GM21786 (cell line): ENCODE measurements around the gene TAGAP.
A peak's percentile ranks its signal among the peaks of the same experiment; 100 is the strongest.
"Not testable (repeated sequence)": the region's sequence is repeated elsewhere in the genome, so short reads cannot be mapped to it uniquely, and the experiment has no call there.

Experiments
- ATAC-seq: cut with Tn5 transposase; IDR thresholded peaks from one replicate; pipeline ENCODE4 v1.9.1; 2021; ENCODE audit not compliant: unreplicated experiment

Gene TAGAP

DNA sequence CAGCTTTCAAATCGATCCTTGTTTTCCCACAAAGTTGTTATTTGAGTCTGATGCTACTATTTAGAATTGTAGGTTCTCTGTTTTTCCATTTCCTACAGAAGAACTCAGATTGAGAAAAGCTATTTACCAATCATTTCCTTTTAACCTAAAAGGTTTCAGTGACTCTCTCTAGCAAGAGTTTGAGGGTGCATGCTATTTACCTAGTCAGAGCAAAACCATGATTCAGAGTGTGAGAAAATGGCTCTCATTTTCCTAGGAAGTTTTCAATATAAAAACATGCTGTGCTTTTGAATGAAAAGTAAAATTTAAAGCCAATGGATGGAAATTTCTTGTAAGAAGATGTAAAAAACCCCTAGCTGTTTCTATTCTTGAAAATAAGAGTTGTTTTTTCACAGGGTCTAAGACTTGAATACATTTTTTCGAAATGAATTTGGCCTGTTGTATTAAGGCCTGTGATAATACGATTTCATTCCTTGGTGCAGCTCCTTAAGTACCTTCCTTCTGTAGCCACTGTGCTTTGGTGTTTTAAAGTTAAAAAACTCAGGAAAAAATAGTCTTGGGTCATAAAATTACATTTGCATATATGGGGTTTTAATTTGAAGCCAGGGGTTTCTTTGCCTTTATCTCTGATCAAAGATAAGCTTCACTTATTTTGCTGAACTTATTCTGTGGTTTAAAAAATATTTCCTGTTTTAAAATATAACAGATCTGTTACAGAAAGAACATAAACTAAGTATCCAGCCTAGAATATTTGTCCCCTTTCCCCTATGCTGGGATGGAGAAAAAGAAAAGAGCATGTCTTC lies 26.8 kb downstream of the TAGAP start:
- ATAC-seq, result no peak

DNA sequence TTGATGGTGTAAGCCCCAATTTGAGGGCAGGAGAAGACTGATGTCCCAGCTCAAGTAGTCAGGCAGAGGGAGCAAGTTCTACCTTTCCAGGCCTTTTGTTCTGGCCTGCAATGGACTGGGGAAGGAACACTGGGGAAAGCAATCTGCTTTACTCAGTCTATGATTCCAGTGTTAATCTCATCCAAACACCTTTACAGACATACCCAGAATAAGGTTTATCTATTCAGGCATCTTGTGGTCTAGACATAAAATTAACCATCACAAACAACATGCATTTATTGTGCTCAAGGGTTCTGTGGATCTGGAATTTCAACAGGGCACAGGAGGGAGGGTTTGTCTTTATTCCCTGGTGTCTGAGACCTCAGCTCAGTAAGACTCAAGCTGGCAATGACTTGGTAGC lies 30.4 kb downstream of the TAGAP start:
- no peak for ATAC-seq

DNA sequence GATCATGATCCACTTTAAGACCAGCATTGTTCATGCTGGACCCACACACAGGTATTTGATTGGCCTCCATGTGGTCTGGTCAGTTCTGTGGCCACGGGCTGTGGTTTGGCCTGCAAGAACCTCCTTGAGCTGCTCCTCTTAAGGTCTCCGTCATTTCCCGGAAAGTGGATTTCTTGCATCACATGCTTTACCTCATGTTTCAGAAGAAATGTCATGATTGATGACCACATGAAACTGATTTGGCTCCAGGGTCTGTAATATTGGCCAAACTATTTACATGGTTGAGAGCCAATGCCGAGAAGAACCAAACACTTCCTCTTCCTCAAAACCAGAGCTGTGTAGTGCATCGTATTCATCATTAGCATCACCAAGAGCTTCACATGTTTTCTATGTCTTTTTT lies 31.6 kb downstream of the TAGAP start:
- ATAC-seq, result no peak

DNA sequence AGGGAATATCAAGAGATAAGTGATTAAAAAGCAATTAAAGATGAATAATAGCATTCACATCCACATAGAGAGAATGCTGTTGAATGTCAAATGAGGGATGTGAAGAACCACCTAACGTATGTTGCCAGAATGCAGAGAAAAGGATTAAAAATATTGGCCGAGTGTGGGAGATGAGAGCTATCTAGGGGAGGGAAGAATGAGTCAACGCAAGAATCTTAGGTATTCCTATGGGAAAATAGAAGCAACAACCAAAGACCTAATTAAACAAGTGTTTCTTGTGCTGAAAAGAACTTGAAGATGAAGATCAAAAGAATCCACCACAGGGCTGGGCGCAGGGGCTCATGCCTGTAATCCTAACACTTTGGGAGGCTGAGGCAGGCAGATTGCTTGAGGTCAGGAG lies 32.6 kb downstream of the TAGAP start:
- ATAC-seq, result no peak

DNA sequence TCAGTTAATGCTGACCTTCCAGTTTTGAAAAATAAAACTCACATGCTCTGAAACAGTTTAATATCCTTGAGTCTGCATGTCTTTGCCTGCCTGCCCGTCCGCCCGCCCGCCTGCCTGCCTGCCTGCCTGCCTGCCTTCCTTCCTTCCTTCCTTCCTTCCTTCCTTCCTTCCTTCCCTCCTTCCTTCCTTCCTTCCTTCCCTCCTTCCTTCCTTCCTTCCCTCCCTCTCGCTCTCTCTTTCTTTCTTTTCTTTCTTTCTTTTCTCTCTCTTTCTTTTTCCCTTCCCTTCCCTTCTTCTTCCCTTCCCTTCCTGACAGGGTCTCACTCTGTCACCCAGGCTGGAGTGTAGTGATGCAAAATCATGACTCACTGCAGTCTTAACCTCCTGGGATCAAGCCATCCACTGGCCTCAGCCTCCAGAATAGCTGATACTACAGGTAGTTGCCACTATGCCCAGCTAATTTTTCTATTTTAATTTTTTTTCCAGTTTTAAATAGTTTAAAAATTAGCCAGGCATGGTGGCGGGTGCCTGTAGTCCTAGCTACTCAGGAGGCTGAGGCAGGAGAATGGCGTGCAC lies 34.7 kb downstream of the TAGAP start:
- not testable (repeated sequence) for ATAC-seq

DNA sequence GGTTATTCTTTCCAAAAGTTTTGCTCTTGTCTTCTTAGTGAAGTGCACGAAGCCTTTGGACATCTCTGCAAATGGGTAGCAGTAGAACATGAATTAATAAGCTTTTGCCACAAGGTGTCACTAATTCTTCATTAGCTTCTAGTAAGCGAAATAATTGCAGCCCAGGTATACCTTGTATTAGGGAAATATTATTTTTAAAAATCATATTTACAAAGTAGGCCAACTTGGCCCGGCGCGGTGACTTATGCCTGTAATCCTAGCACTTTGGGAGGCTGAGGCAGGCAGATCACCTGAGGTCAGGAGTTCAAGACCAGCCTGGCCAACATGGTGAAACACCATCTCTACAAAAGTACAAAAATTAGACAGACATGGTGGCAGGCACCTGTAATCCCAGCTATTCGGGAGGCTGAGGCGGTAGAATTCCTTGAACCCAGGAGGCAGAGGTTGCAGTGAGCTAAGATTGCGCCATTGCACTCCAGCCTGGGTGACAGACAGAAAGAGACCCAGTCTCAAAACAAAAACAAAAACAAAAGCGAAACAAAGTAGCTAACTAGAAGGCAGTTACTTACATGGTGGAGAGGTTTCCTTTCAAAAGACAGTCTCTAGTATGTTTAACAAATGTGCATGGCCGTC lies 36.0 kb downstream of the TAGAP start:
- ATAC-seq, result peak; percentile 71

DNA sequence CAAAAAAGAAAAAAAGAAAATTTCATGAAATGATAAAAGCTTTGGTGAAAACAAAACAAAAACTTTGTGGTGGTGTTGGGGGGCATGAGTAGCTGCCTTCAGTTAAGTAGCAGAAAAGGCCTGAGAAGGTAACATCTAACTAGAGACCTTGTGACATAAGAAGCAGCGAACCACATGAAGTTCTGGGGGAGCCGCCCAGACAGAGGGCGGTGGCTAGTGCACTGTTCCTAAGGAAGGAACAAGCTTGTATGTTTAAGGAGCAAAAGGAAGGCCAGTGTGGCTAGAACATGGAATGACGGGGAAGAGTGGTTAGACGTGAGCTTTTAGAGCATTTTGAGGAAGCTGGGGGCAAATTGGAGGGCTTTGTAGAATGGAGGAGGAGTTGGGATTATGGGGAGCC lies 37.3 kb downstream of the TAGAP start:
- ATAC-seq, result no peak

DNA sequence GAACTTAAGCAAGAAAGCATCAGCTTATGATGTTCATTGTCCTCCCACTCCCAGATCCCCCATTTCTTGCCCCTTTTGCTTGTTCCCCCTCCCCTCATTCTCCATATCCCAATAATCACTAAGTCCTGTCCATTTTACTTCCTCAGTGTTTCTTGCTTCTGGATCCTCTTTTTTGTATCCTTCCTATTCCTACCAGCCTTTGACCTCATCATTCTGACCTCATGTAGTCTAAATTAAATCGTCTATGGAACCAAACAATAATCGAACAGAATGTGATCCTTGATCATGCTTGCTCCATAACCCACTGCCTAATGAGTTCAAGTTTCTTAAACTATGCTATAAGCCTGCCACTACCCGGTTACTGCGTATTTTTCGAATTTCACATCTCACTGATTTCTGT lies 39.4 kb downstream of the TAGAP start:
- ATAC-seq, result no peak

DNA sequence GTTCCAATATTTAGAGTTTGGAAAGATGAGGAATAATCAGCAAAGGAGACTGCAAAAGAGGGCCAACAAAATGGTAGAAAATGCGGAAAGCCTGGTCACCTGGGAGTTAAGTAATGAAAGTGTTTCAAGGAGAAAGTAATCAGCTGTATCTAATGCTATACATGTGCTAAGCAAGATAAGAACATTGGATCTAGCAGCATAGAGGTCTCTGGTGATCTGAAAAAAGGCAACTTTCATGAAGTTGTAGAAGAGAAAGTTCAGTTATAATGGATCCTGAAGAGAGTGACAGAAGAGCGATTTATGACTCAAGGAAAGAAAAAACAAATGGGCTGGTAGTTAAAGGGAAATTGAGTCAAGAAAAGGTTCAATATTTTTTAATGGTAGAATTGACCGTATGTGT lies 40.2 kb downstream of the TAGAP start:
- ATAC-seq, result no peak

DNA sequence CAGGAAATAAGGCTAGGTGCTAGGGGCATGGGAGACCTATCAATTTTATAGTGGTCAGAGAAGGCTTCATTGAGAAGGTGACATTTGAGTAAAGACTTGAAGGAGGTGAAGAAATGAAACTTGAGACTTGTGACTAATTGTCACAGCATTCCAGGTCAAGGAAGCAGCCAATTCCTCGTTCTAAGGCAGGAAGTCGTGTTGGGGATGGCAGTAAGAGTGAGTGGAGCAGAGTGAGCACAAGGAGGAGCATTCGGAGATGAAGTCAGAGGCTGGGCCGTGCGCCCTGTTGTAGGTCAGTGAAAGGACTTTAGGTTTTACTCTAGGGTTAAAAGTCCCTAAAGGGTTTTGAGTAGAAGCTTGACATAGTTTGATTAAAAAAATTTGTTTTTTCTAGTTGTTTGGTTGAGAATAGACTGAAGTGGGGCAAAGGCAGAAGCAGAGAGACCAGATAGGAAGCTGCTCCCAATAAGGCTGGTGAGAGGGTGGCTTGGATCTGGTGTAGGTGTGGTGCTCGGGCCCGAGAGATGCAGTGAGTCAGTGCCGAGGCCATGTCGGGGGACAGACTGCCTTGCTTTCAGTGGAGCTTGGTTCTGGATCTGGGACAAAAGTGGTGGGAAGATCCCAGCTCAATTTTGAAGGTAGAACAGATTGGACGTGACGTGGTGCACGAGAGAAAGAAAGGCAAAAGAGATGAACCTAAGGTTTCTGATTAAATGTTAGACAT lies 42.2 kb downstream of the TAGAP start:
- no peak for ATAC-seq

DNA sequence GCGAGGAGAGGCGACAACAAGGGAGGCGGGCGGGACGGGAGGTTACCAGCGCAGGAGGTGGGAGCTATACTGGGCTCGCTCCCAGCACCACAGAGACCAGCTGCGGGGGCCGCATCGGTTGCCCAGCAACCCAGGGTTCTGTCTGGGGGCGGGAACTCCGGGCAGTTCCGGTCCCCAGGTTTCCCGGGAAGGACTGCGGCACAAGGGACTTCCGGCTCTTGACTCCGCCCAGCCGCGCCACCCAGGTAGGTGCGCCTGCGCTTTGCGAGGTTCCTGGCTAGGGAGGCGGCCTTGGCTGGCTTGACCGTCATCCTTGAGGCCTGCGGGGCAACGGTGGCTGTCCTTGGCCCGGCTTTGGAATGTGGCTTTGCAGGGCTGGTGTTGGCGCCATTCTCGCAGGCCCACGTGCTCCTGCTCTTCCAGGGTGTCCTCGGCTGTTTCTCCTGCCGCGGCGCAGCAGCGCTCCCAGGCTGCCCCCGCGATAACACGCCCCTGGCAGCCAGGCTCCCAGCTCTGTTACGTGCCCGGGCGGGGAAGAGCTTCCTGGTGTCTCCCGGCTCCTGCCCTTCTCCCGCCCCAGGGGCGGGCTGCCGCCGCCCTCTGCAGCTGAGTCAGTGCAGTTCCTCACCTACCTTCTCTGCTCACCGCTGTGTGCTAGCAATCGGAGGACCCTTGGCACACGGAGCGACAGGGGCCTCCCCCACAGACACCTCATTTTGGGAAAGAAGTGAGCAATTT lies 45.0 kb downstream of the TAGAP start, which contains the start of gene RSPH3:
Gene RSPH3 (minus strand): TSS at position 537 of the 738 bp plus-strand sequence. CDS start 652 bp downstream, outside the sequence.
- peak; percentile 90 for ATAC-seq

DNA sequence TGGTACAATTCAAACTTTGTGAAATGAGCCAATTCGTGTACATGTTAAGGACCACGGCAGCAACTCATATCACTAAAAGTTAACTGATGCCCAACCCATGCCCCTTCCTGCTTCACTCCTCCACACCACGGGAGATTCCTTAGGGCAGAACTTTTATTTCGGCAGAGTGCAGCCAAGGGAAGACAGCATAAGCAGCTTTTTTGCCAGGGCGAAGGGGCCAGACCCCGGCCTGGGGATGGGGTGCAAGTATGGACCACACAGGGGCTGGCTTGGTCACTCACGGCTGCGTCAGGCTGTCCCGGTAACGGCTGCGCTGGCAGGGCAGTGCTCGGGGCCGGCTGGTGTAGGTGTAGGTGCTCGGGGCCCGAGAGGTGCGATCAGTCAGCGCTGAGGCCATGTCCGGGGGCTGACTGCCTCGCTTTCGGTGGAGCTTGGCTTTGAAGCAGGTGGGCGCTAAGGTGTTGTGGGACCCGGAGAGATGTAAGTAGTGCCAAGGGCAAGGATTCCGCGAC lies 45.6 kb downstream of the TAGAP start:
- no peak for ATAC-seq

DNA sequence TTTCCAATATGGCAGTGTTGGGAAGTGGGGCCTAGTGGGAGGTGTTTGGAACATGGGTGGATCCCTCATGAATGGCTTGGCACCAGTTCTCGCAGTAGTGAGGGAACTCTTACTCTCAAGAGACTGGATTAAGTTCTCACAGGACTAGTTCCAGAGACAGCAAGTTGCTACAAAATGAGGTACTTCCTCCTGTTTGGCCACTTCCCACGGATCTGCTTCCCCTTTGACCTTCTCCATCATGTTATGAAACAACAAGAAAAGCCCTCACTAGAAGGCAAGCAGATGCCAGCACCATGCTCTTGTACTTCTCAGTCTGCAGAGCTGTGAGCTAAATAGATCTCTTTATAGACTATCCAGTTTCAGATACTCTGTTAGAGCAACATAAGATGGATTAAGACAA lies 47.9 kb downstream of the TAGAP start:
- no peak for ATAC-seq

DNA sequence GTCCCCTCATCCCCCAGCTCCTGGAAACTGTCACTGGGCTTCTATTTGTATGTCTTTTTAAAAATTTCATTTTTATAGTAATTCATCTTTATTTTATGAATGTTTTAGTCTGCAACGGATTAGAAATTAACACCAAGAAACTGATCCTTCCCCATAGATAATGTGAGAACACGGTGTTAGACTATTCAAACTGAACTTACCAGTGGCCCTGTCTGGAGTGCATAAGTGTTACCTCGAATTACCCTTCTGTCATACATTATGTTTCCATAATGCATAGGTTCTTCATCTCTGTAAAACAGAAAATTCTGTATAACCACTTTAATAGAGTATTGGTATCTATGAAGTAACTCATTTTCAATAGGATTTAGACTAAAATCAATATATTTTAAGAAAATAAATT lies 51.2 kb downstream of the TAGAP start:
- no peak for ATAC-seq

DNA sequence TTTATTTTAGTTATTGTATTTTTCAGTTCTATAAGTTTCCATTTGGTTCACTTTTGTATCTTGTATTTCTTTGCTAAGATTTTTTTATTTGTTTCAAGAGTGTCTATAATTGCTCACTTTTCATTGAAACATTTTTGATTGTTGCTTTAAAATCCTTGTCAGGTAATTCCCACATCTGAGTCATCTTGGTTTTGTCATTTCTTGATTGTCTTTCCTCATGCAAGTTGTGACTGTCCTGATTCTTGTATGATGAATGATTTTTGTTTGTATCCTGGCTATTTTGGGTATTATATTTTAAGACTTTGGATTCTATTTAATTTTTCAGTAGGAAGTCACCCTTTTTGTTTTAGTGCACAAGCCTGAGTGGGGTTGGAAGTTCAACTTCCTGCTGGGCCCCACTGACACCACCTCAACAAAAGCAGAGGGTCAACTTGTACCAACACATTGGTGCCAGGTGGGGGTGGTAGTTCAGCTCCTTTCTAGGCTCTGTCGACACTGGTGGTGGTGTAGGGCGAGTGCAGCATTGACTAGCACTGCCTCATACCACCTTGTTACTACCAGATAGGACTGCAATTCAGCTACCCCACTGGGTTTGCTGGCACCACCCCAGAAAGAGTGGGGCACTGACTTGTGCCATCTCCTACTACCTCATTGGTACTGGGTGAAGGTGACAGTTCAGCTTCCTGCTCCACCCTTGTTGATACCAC lies 53.6 kb downstream of the TAGAP start:
- ATAC-seq, result no peak

DNA sequence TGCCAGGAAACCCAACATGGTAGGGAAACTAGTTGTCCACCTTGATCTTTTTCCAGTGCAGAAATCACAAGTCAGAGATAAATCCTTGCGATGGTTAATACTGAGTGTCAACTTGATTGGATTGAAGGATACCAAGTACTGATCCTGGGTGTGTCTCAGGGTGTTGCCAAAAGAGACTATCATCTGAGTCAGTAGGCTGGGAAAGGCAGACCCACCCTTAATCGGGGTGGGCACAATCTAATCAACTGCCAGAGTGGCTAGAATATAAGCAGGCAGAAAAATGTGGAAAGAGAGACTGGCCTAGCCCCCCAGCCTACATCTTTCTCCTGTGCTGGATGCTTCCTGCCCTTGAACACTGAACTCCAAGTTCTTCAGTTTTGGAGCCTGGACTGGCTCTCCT lies 55.1 kb downstream of the TAGAP start:
- not testable (repeated sequence) for ATAC-seq

DNA sequence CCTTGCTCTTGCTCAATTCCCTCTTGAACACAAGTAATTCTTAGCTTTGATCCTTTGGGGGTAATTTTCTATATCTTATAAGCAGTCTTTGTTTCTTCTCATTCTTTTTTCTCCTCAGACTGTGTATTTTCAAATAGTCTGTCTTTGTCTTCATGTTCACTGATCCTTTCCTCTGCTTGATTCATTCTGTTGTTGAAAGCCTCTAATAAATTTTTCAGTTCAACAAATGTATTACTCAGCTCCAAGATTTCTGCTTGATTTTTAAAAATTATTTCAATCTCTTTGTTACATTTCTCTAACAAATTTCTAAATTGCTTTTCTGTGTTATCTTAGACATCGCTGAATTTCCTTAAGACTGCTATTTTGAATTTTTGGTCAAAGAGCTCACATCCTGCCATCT lies 56.3 kb downstream of the TAGAP start:
- ATAC-seq, result no peak

DNA sequence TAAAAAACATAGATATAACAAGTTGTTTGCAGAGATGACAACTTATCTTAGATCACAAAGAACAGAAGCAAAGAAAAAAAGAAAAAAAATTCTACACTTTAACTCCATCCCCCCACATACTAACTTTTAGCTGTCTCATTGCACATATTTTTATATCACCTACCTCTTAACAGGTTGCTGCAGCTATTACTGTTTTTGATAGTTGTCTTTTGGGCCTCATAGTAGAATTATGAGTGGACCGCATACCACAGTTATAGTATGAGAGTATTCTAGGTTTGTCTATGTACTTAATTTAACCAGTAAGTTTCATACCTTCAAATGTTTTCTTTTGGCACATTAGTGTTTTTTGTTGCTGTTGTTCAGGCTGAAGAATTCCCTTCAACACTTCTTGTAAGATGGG lies 57.1 kb downstream of the TAGAP start:
- ATAC-seq, result no peak
